Natural killer cell (primary cell): ENCODE results near the gene C1orf185. TPM values are rescaled to one million over a fixed set of nuclear protein-coding genes. Genes with fewer than 3 reads are reported as not detected.

Experiments used
- ATAC-seq, 3 donors: fragments of 150-1000 bp in 2 of 3; fragments of 200-7000 bp in 1 of 3; cut with Tn5 transposase; 1 replicate in 1 of 3; 2 replicates in 2 of 3; pipeline ENCODE4 v1.10.0; 2021; ENCODE audit warnings: mild to moderate bottlenecking in 2 of 3, moderate library complexity in 2 of 3
- DNase-seq, 2 donors: peaks; one replicate each; pipeline versions ENCODE4 v3.0.0 to v3.0.0-alpha.2; 2013 to 2021; ENCODE audit warnings: mixed read lengths in 1 of 2
- H3K27ac ChIP-seq: one replicate; pipeline ENCODE4 v1.5.1; 2013; ENCODE audit warnings: mild to moderate bottlenecking, low read length
- H3K27me3 ChIP-seq: one replicate; pipeline ENCODE4 v1.6.1; 2013; ENCODE audit warnings: low read length; ENCODE audit not compliant: control insufficient read depth, insufficient read depth
- H3K36me3 ChIP-seq: one replicate; pipeline ENCODE4 v1.6.1; 2013; ENCODE audit warnings: low read length; ENCODE audit not compliant: control insufficient read depth, insufficient read depth
- H3K4me1 ChIP-seq: one replicate; pipeline ENCODE4 v1.6.1; 2013; ENCODE audit warnings: low read length; ENCODE audit not compliant: control insufficient read depth, insufficient read depth
- H3K4me3 ChIP-seq: one replicate; pipeline ENCODE4 v1.5.1; 2013; ENCODE audit warnings: low read length
- H3K9me3 ChIP-seq: one replicate; pipeline ENCODE4 v1.6.1; 2013; ENCODE audit warnings: low read length; ENCODE audit not compliant: control insufficient read depth, insufficient read depth
- H3K27ac Mint-ChIP-seq, 2 donors: one replicate each; pipeline ENCODE4 v1.8.0; 2022; ENCODE audit warnings: mild to moderate bottlenecking in 2 of 2, mixed read lengths in 2 of 2, moderate library complexity in 1 of 2
- H3K27me3 Mint-ChIP-seq, 2 donors: one replicate each; pipeline ENCODE4 v1.8.0; 2022; ENCODE audit warnings: low read depth in 2 of 2, mixed read lengths in 2 of 2
- H3K36me3 Mint-ChIP-seq: one replicate; pipeline ENCODE4 v1.8.0; 2022; ENCODE audit warnings: mixed read lengths
- H3K4me1 Mint-ChIP-seq, 2 donors: one replicate each; pipeline ENCODE4 v1.8.0; 2022; ENCODE audit warnings: mixed read lengths in 2 of 2
- H3K4me3 Mint-ChIP-seq: one replicate; pipeline ENCODE4 v1.8.0; 2022; ENCODE audit warnings: mild to moderate bottlenecking, moderate library complexity, mixed read lengths
- H3K9me3 Mint-ChIP-seq, 2 donors: one replicate each; pipeline ENCODE4 v1.8.0; 2022; ENCODE audit warnings: mixed read lengths in 2 of 2
- CTCF ChIP-seq: fragments of 200-600 bp; IDR thresholded peaks from one replicate; pipeline ENCODE4 v1.8.0; 2022; ENCODE audit warnings: antibody characterized with exemption
- WGBS: methylation state at CpG from one replicate; pipeline ENCODE4 v1.1.7; 2013; ENCODE audit warnings: missing lambda C conversion rate; ENCODE audit not compliant: insufficient coverage; 5-methylcytosine and 5-hydroxymethylcytosine counted together
- intact Hi-C: fragments of 100-400 bp; cut with micrococcal nuclease; formaldehyde crosslinking; loops from one replicate; pipeline ENCODE4 v1.14.2; 2022
- total RNA-seq, 4 donors: library from RNA; stranded (reverse); fragments of 120-200 nt in 1 of 4; gene quantifications; one replicate each; pipeline versions ENCODE4 v1.2.3 to v1.2.4, GENCODE V29; 2013 to 2022

C1orf185 gene
- total RNA-seq, 3 donors from 2014 or later (not counting 1 experiment from before 2014, with no cell fraction given), result not detected

- H3K9me3 ChIP-seq, result no peaks in the 10 kb centered on the region
- 62% methylated on average over 3 of the region's 3 CpGs for WGBS
- no peak for TF ChIP-seq CTCF
- H3K27me3 ChIP-seq, result peaks cover 2% of the 10 kb centered on the region
- Mint-ChIP-seq H3K9me3 (peaks cover 3 to 6% of the 10 kb centered on the region in 2 donors), H3K27ac (no peak overlapping the region), H3K36me3 (no peaks in the 10 kb centered on the region), H3K27me3 (peaks cover 12 to 33% of the 10 kb centered on the region in 2 donors), H3K4me3 (no peak overlapping the region), H3K4me1 (no peaks in the 10 kb centered on the region)
- H3K36me3 ChIP-seq, result no peaks in the 10 kb centered on the region
- no peak overlapping the region for H3K27ac ChIP-seq
- intact Hi-C loops, result no loop called here
- H3K4me3 ChIP-seq, result no peak overlapping the region
- H3K4me1 ChIP-seq, result no peaks in the 10 kb centered on the region
- DNase-seq (no peak), ATAC-seq (no peak)
Measured at GRCh38 chr1:51100264-51100880, 1.7 kb upstream of the C1orf185 start.

- Histone ChIP-seq H3K4me3 (no peak overlapping the region), H3K36me3 (no peaks in the 10 kb centered on the region), H3K9me3 (no peaks in the 10 kb centered on the region), H3K27me3 (no peaks in the 10 kb centered on the region), H3K27ac (no peak overlapping the region), H3K4me1 (no peaks in the 10 kb centered on the region)
- no peak for TF ChIP-seq CTCF
- Mint-ChIP-seq H3K4me3 (no peak overlapping the region), H3K9me3 (no peaks in the 10 kb centered on the region), H3K36me3 (no peaks in the 10 kb centered on the region), H3K27me3 (peaks cover 20 to 26% of the 10 kb centered on the region in 2 donors), H3K4me1 (no peaks in the 10 kb centered on the region), H3K27ac (no peak overlapping the region)
- DNase-seq (no peak), ATAC-seq (no peak)
- WGBS, result 94% methylated on average over 6 of the region's 6 CpGs
- intact Hi-C loops, result no loop called here
Measured at GRCh38 chr1:51114137-51114536, 12.1 kb downstream of the C1orf185 start.

GRCh38 chr1:51115714-51116404 lies 13.8 kb downstream of the C1orf185 start:
- no peak overlapping the region for H3K27ac Mint-ChIP-seq
- H3K9me3 Mint-ChIP-seq, result no peaks in the 10 kb centered on the region
- ATAC-seq (no peak), DNase-seq (no peak)
- 95% methylated on average over 6 of the region's 7 CpGs for WGBS
- Histone ChIP-seq H3K4me3 (no peak overlapping the region), H3K4me1 (no peaks in the 10 kb centered on the region), H3K27ac (no peak overlapping the region), H3K27me3 (no peaks in the 10 kb centered on the region), H3K36me3 (no peaks in the 10 kb centered on the region), H3K9me3 (no peaks in the 10 kb centered on the region)
- peaks cover 26 to 29% of the 10 kb centered on the region in 2 donors for H3K27me3 Mint-ChIP-seq
- no peaks in the 10 kb centered on the region for H3K36me3 Mint-ChIP-seq
- no peak overlapping the region for H3K4me3 Mint-ChIP-seq
- H3K4me1 Mint-ChIP-seq, result no peaks in the 10 kb centered on the region
- TF ChIP-seq CTCF, result no peak
- intact Hi-C loops, result no loop called here
